Kidney epithelial cell (primary cell): Measurements from ENCODE around the gene SMARCD3. TPM values are rescaled to one million over a fixed set of nuclear protein-coding genes. Genes with fewer than 3 reads are reported as not detected.

Source experiments
- DNase-seq: peaks from one replicate; pipeline ENCODE4 v3.0.0-alpha.2; 2010; ENCODE audit warnings: low read depth
- H3K27me3 ChIP-seq: 2 replicates; pipeline ENCODE4 v1.6.0; 2011; ENCODE audit warnings: low read length; ENCODE audit not compliant: control insufficient read depth, insufficient read depth
- H3K36me3 ChIP-seq: 2 replicates; pipeline ENCODE4 v1.5.1; 2011; ENCODE audit warnings: low read length; ENCODE audit not compliant: control insufficient read depth, insufficient read depth
- H3K4me3 ChIP-seq: 2 replicates; pipeline ENCODE4 v1.5.1; 2011; ENCODE audit warnings: low read depth, mild to moderate bottlenecking, control low read depth, low read length
- total RNA-seq: library from RNA; depleted of rRNA; stranded (reverse); fragments of >200 nt; gene quantifications from 2 replicates; pipeline ENCODE4 v1.2.3, GENCODE V29; 2015
- TF ChIP-seq, protein P1 (sequence below): IDR thresholded peaks from 2 replicates; pipeline ENCODE4 v1.5.1; 2011; ENCODE audit warnings: mild to moderate bottlenecking, moderate library complexity, low read length, control low read depth, inconsistent platforms; ENCODE audit not compliant: insufficient read depth, poor library complexity, severe bottlenecking

The SMARCD3 gene
- total RNA-seq, 1 donor from 2014 or later: 28.7 TPM

DNA sequence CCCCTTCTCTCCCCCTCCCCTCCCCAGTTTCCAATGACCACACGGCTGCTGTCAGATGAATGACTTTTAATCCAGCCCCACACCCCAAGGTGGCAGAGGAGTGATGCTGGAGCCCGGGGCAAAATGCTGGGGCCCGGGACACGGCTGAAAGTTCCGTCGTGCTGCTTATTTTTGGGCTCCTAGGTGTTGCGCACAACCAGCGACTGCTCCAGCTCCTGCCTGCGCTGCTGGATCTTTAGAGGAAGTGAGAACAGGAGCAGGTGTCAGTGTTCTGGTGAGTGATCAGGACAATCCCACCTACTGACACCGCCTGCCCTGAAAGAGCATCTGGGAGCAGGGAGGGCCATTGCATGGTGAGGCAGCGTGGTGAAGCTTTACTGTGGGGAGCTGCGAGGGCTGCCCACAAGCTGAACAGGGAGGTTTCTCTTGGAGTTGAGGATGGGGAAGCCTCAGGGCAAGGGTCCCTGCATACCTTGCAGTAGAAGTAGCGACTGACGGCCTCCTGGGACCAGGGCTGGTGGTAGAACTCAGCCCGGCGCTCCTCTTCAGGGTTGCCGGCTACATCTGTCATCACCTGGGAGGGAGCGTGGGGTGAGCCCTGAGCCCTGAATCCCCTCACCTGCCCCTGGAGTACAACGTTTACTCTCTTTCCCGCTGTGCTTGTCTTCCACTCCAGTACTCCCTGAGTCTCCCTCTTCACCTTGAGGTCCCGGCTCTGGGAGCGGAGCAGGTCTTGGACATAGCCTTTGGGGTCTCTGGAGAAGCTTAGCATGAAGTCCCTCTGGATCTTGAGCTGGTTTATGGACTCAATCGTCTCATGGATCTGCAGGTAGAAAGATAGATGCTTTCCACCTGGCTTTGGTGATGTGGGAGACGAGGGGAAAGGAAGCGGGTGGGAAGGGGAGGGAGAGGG, 9.3 kb downstream of the SMARCD3 start:
- no peaks in the 10 kb centered on the region for H3K27me3 ChIP-seq
- no peak for DNase-seq
- TF ChIP-seq, protein P1, sequence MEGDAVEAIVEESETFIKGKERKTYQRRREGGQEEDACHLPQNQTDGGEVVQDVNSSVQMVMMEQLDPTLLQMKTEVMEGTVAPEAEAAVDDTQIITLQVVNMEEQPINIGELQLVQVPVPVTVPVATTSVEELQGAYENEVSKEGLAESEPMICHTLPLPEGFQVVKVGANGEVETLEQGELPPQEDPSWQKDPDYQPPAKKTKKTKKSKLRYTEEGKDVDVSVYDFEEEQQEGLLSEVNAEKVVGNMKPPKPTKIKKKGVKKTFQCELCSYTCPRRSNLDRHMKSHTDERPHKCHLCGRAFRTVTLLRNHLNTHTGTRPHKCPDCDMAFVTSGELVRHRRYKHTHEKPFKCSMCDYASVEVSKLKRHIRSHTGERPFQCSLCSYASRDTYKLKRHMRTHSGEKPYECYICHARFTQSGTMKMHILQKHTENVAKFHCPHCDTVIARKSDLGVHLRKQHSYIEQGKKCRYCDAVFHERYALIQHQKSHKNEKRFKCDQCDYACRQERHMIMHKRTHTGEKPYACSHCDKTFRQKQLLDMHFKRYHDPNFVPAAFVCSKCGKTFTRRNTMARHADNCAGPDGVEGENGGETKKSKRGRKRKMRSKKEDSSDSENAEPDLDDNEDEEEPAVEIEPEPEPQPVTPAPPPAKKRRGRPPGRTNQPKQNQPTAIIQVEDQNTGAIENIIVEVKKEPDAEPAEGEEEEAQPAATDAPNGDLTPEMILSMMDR: no peak
- H3K4me3 ChIP-seq: no peak overlapping the region
- H3K36me3 ChIP-seq: peaks cover 2% of the 10 kb centered on the region

DNA sequence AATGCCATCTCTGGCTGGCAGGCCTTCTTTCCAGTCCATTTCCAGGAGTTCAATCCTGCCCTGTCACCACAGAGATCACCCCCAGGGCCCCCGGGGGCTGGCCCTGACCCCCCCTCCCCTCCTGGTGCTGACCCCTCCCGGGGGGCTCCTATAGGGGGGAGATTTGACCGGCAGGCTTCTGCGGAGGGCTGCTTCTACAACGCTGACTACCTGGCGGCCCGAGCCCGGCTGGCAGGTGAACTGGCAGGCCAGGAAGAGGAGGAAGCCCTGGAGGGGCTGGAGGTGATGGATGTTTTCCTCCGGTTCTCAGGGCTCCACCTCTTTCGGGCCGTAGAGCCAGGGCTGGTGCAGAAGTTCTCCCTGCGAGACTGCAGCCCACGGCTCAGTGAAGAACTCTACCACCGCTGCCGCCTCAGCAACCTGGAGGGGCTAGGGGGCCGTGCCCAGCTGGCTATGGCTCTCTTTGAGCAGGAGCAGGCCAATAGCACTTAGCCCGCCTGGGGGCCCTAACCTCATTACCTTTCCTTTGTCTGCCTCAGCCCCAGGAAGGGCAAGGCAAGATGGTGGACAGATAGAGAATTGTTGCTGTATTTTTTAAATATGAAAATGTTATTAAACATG, 10.2 kb downstream of the SMARCD3 start:
- Histone ChIP-seq H3K27me3 (no peaks in the 10 kb centered on the region), H3K4me3 (no peak overlapping the region), H3K36me3 (peaks cover 2% of the 10 kb centered on the region)
- TF ChIP-seq, protein P1: no peak
- no peak for DNase-seq

DNA sequence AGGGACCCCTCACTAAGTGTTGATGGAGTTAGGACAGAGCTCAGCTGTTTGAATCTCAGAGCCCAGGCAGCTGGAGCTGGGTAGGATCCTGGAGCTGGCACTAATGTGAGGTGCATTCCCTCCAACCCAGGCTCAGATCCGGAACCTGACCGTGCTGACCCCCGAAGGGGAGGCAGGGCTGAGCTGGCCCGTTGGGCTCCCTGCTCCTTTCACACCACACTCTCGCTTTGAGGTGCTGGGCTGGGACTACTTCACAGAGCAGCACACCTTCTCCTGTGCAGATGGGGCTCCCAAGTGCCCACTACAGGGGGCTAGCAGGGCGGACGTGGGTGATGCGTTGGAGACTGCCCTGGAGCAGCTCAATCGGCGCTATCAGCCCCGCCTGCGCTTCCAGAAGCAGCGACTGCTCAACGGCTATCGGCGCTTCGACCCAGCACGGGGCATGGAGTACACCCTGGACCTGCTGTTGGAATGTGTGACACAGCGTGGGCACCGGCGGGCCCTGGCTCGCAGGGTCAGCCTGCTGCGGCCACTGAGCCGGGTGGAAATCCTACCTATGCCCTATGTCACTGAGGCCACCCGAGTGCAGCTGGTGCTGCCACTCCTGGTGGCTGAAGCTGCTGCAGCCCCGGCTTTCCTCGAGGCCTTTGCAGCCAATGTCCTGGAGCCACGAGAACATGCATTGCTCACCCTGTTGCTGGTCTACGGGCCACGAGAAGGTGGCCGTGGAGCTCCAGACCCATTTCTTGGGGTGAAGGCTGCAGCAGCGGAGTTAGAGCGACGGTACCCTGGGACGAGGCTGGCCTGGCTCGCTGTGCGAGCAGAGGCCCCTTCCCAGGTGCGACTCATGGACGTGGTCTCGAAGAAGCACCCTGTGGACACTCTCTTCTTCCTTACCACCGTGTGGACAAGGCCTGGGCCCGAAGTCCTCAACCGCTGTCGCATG, 11.0 kb downstream of the SMARCD3 start:
- TF ChIP-seq, protein P1: no peak
- Histone ChIP-seq H3K4me3 (no peak overlapping the region), H3K27me3 (no peaks in the 10 kb centered on the region), H3K36me3 (peaks cover 2% of the 10 kb centered on the region)
- DNase-seq: no peak

DNA sequence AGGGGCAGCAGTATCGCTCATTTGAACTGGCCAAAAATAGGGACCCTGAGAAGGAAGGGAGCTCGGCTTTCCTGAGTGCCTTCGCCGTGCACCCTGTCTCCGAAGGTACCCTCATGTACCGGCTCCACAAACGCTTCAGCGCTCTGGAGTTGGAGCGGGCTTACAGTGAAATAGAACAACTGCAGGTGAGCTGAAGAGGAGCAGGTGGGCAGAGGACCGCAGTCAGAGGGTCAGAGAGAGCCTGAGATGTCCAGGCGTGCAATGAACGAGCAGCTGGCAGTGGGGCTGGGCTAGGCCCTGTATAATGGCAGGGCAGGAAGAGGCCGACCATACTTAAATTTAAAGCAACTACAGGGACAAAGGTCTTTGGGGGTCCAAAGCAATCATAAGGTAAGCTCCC, 12.1 kb downstream of the SMARCD3 start:
- Histone ChIP-seq H3K4me3 (no peak overlapping the region), H3K36me3 (peaks cover 2% of the 10 kb centered on the region), H3K27me3 (no peaks in the 10 kb centered on the region)
- TF ChIP-seq, protein P1: no peak
- DNase-seq: no peak

DNA sequence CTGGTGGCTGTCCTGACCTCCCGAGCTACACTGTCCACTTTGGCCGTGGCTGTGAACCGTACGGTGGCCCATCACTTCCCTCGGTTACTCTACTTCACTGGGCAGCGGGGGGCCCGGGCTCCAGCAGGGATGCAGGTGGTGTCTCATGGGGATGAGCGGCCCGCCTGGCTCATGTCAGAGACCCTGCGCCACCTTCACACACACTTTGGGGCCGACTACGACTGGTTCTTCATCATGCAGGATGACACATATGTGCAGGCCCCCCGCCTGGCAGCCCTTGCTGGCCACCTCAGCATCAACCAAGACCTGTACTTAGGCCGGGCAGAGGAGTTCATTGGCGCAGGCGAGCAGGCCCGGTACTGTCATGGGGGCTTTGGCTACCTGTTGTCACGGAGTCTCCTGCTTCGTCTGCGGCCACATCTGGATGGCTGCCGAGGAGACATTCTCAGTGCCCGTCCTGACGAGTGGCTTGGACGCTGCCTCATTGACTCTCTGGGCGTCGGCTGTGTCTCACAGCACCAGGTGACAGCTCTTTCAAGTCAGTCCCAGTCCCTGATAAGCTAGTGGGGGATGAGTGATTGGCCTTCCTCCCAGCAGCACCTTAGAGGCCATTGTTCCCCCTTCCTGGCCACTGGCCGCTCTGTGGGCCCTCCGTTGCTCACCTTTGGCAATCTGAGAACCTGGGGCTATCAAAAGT, 13.3 kb downstream of the SMARCD3 start:
- Histone ChIP-seq H3K27me3 (no peaks in the 10 kb centered on the region), H3K36me3 (peaks cover 2% of the 10 kb centered on the region), H3K4me3 (no peak overlapping the region)
- no peak for DNase-seq
- TF ChIP-seq, protein P1: no peak
